Fibroblast of lung (primary cell): ENCODE data around the gene WNT7B. TPM values are rescaled to one million over a fixed set of nuclear protein-coding genes. Genes with fewer than 3 reads are reported as not detected.

Source experiments
- DNase-seq, 2 donors: peaks; one replicate each; pipeline versions ENCODE4 v3.0.0 to v3.0.0-alpha.2; 2010; ENCODE audit warnings: low read depth in 2 of 2
- H2AFZ ChIP-seq: 2 replicates; pipeline ENCODE4 v1.5.1; 2012; ENCODE audit warnings: low read length, control low read depth, inconsistent platforms
- H3K27ac ChIP-seq: 2 replicates; pipeline ENCODE4 v1.5.1; 2011; ENCODE audit warnings: low read length, control low read depth; ENCODE audit not compliant: insufficient read depth
- H3K27me3 ChIP-seq: 2 replicates; pipeline ENCODE4 v1.5.1; 2011; ENCODE audit warnings: mild to moderate bottlenecking, low read length; ENCODE audit not compliant: control insufficient read depth, insufficient read depth
- H3K36me3 ChIP-seq: 2 replicates; pipeline ENCODE4 v1.5.1; 2011; ENCODE audit warnings: low read length; ENCODE audit not compliant: control insufficient read depth, insufficient read depth
- H3K4me1 ChIP-seq: 2 replicates; pipeline ENCODE4 v1.5.1; 2011; ENCODE audit warnings: low read length; ENCODE audit not compliant: control insufficient read depth, insufficient read depth; ENCODE audit errors: extremely low read depth
- H3K4me2 ChIP-seq: 2 replicates; pipeline ENCODE4 v1.5.1; 2011; ENCODE audit warnings: low read length, control low read depth; ENCODE audit not compliant: insufficient read depth; ENCODE audit errors: extremely low read depth
- H3K4me3 ChIP-seq, 4 experiments: fragments of 200-600 bp in 1 of 4; sonication (generic) in 1 of 4; replicated peaks in 1 of 4; 2 replicates each; pipeline ENCODE4 v1.5.1; 2011 to 2016; ENCODE audit warnings: low read length in 4 of 4, low read depth in 3 of 4, mild to moderate bottlenecking in 3 of 4, control low read depth in 2 of 4, inconsistent platforms in 1 of 4, mixed read lengths in 1 of 4; ENCODE audit not compliant: insufficient read depth in 1 of 4; ENCODE audit errors: control extremely low read depth in 1 of 4
- H3K79me2 ChIP-seq: 2 replicates; pipeline ENCODE4 v1.5.1; 2012; ENCODE audit warnings: mild to moderate bottlenecking, low read length, inconsistent platforms; ENCODE audit not compliant: control insufficient read depth, insufficient read depth
- H3K9ac ChIP-seq: 2 replicates; pipeline ENCODE4 v1.5.1; 2011; ENCODE audit warnings: mild to moderate bottlenecking, low read length, control low read depth; ENCODE audit not compliant: insufficient read depth
- H3K9me3 ChIP-seq: 2 replicates; pipeline ENCODE4 v1.5.1; 2012; ENCODE audit warnings: low read depth, low read length; ENCODE audit not compliant: control insufficient read depth, insufficient read depth
- H4K20me1 ChIP-seq: 2 replicates; pipeline ENCODE4 v1.5.1; 2011; ENCODE audit warnings: low read length; ENCODE audit not compliant: control insufficient read depth, insufficient read depth; ENCODE audit errors: extremely low read depth
- CTCF ChIP-seq, 2 donors: IDR thresholded peaks in 1 of 2; conservative IDR thresholded peaks in 1 of 2; 1 replicate in 1 of 2; 2 replicates in 1 of 2; pipeline ENCODE4 v1.5.1; 2011 to 2012; ENCODE audit warnings: low read length in 2 of 2, control low read depth in 1 of 2, inconsistent platforms in 1 of 2, low read depth in 1 of 2, mild to moderate bottlenecking in 1 of 2
- EZH2 ChIP-seq: IDR thresholded peaks from 2 replicates; pipeline ENCODE4 v1.5.1; 2012; ENCODE audit warnings: low read length, control low read depth, mild to moderate bottlenecking; ENCODE audit errors: missing control alignments
- polyA plus RNA-seq, 2 donors: library from polyadenylated mRNA; depleted of rRNA in 1 of 2; stranded (reverse) in 1 of 2; unstranded in 1 of 2; fragments of >200 nt; gene quantifications; 2 replicates each; pipeline ENCODE4 v1.2.1, GENCODE V29; 2011 to 2012; ENCODE audit warnings: missing spikeins in 1 of 2
- total RNA-seq: library from RNA; depleted of rRNA; stranded (reverse); fragments of >200 nt; gene quantifications from 2 replicates; pipeline ENCODE4 v1.2.1, GENCODE V29; 2014

Gene WNT7B
- total and polyA plus RNA-seq, 2 donors (not counting 1 experiment from before 2014, with no cell fraction given) = 0.17 TPM; not detected in 1

- Histone ChIP-seq H3K27me3 (peaks cover 11% of the 10 kb centered on the region), H3K4me2 (no peak overlapping the region), H2AFZ (no peak overlapping the region), H3K4me1 (no peaks in the 10 kb centered on the region), H3K9me3 (no peaks in the 10 kb centered on the region), H3K4me3 (no peak overlapping the region), H3K9ac (no peak overlapping the region), H3K36me3 (no peaks in the 10 kb centered on the region), H3K27ac (no peak overlapping the region), H4K20me1 (no peaks in the 10 kb centered on the region), H3K79me2 (no peaks in the 10 kb centered on the region)
- no peak for DNase-seq
- TF ChIP-seq EZH2 (no peak), CTCF (conservative IDR thresholded peaks at IDR 0.05 in 1 of 2, IDR thresholded peaks at IDR 0.05 in 1 of 2; ENCODE audit: low read depth in 1 of 2, low read length in 2 of 2) (no peak)
Observed at GRCh38 chr22:45959719-45960476, 17.1 kb downstream of the WNT7B start.

GRCh38 chr22:45958971-45959370, 18.0 kb downstream of the WNT7B start:
- Histone ChIP-seq H2AFZ (no peak overlapping the region), H3K79me2 (no peaks in the 10 kb centered on the region), H3K27ac (no peak overlapping the region), H3K4me3 (no peak overlapping the region), H3K4me1 (no peaks in the 10 kb centered on the region), H3K9me3 (no peaks in the 10 kb centered on the region), H4K20me1 (no peaks in the 10 kb centered on the region), H3K36me3 (no peaks in the 10 kb centered on the region), H3K27me3 (peaks cover 13% of the 10 kb centered on the region), H3K4me2 (no peak overlapping the region), H3K9ac (no peak overlapping the region)
- no peak for DNase-seq
- TF ChIP-seq CTCF (conservative IDR thresholded peaks at IDR 0.05 in 1 of 2, IDR thresholded peaks at IDR 0.05 in 1 of 2; ENCODE audit: low read depth in 1 of 2, low read length in 2 of 2) (no peak), EZH2 (no peak)

GRCh38 chr22:45957826-45958225, 19.1 kb downstream of the WNT7B start:
- H2AFZ ChIP-seq = no peak overlapping the region
- H3K4me1 ChIP-seq = no peaks in the 10 kb centered on the region
- H3K9me3 ChIP-seq = no peaks in the 10 kb centered on the region
- H3K4me3 ChIP-seq = no peak overlapping the region
- H3K79me2 ChIP-seq = no peaks in the 10 kb centered on the region
- no peak for TF ChIP-seq EZH2
- no peak for TF ChIP-seq CTCF (conservative IDR thresholded peaks at IDR 0.05 in 1 of 2, IDR thresholded peaks at IDR 0.05 in 1 of 2; ENCODE audit: low read depth in 1 of 2, low read length in 2 of 2)
- peaks cover 14% of the 10 kb centered on the region for H3K27me3 ChIP-seq
- no peak overlapping the region for H3K9ac ChIP-seq
- H3K36me3 ChIP-seq = no peaks in the 10 kb centered on the region
- no peak for DNase-seq
- H4K20me1 ChIP-seq = no peaks in the 10 kb centered on the region
- H3K27ac ChIP-seq = no peak overlapping the region
- no peak overlapping the region for H3K4me2 ChIP-seq
